DOHH2 (cell line): ENCODE data around the gene GAPDHS.

Experiments used
- H3F3A ChIP-seq: fragments of 200-600 bp; sonication (generic), shearing (Covaris generic); 2 replicates; pipeline ENCODE4 v1.6.0; 2016; ENCODE audit warnings: antibody characterized with exemption, mild to moderate bottlenecking; ENCODE audit not compliant: control insufficient read depth, insufficient read depth
- H3K27ac ChIP-seq: fragments of 200-600 bp; sonication (generic); 2 replicates; pipeline ENCODE4 v1.5.1; 2014; ENCODE audit warnings: low read depth, mild to moderate bottlenecking, low read length, moderate library complexity
- H3K27me3 ChIP-seq: fragments of 200-600 bp; sonication (generic); 2 replicates; pipeline ENCODE4 v1.6.1; 2014; ENCODE audit warnings: mild to moderate bottlenecking, low read length, mixed read lengths; ENCODE audit not compliant: control insufficient read depth
- H3K36me3 ChIP-seq: fragments of 200-600 bp; sonication (generic); 2 replicates; pipeline ENCODE4 v1.6.1; 2014; ENCODE audit warnings: mild to moderate bottlenecking, low read length, moderate library complexity, mixed read lengths; ENCODE audit not compliant: control insufficient read depth
- H3K4me1 ChIP-seq: fragments of 200-600 bp; sonication (generic); 2 replicates; pipeline ENCODE4 v1.6.1; 2014; ENCODE audit warnings: mild to moderate bottlenecking, low read length, mixed read lengths; ENCODE audit not compliant: control insufficient read depth
- H3K4me2 ChIP-seq: fragments of 200-600 bp; sonication (generic); 2 replicates; pipeline ENCODE4 v1.6.0; 2014; ENCODE audit warnings: mild to moderate bottlenecking, low read length, moderate library complexity
- H3K4me3 ChIP-seq: fragments of 200-600 bp; sonication (generic); 2 replicates; pipeline ENCODE4 v1.5.1; 2014; ENCODE audit warnings: mild to moderate bottlenecking, low read length, mixed read lengths
- H3K79me2 ChIP-seq: fragments of 200-600 bp; sonication (generic); 2 replicates; pipeline ENCODE4 v1.6.1; 2014; ENCODE audit warnings: mild to moderate bottlenecking, low read length, mixed read lengths; ENCODE audit not compliant: control insufficient read depth
- H3K9me2 ChIP-seq: fragments of 200-600 bp; sonication (generic); replicated peaks from 2 replicates; pipeline ENCODE4 v1.6.1; 2014; ENCODE audit warnings: mild to moderate bottlenecking, low read length, mixed read lengths; ENCODE audit not compliant: control insufficient read depth
- H3K9me3 ChIP-seq: fragments of 200-600 bp; sonication (generic); 2 replicates; pipeline ENCODE4 v1.6.1; 2014; ENCODE audit warnings: antibody characterized with exemption, low read length, mixed read lengths; ENCODE audit not compliant: control insufficient read depth, insufficient read depth
- H4K20me1 ChIP-seq: fragments of 200-600 bp; sonication (generic); 2 replicates; pipeline ENCODE4 v1.6.0; 2014; ENCODE audit warnings: low read depth, mild to moderate bottlenecking, antibody characterized with exemption, low read length, moderate library complexity; ENCODE audit not compliant: control insufficient read depth, insufficient read depth
- CTCF ChIP-seq: fragments of 200-600 bp; sonication (generic); IDR thresholded peaks from one replicate; pipeline ENCODE4 v1.5.1; 2014; ENCODE audit warnings: antibody characterized with exemption, mild to moderate bottlenecking, low read depth, low read length; ENCODE audit not compliant: poor library complexity, severe bottlenecking
- EZH2phosphoT487 ChIP-seq: fragments of 200-600 bp; sonication (generic); IDR thresholded peaks from 2 replicates; pipeline ENCODE4 v1.6.1; 2017; ENCODE audit warnings: borderline replicate concordance, mild to moderate bottlenecking, antibody characterized with exemption, low read length, moderate library complexity, mixed read lengths

The GAPDHS gene

GRCh38 chr19:35522745-35523327 is 10.4 kb upstream of the GAPDHS start:
- H3K79me2 ChIP-seq: no peaks in the 10 kb centered on the region
- TF ChIP-seq EZH2phosphoT487 (no peak), CTCF (no peak)
- H3K36me3 ChIP-seq: no peaks in the 10 kb centered on the region
- H3K9me3 ChIP-seq: no peaks in the 10 kb centered on the region
- peaks cover 4% of the 10 kb centered on the region; the same call in 1 of the 2 replicates for H3K27me3 ChIP-seq
- no peaks in the 10 kb centered on the region for H3F3A ChIP-seq
- H3K4me3 ChIP-seq: no peak overlapping the region
- H4K20me1 ChIP-seq: no peaks in the 10 kb centered on the region
- H3K9me2 ChIP-seq: no peaks in the 10 kb centered on the region
- H3K4me1 ChIP-seq: no peaks in the 10 kb centered on the region
- no peak overlapping the region for H3K27ac ChIP-seq
- no peak overlapping the region for H3K4me2 ChIP-seq

- Histone ChIP-seq H3K36me3 (no peaks in the 10 kb centered on the region), H3F3A (no peaks in the 10 kb centered on the region), H3K4me1 (no peaks in the 10 kb centered on the region), H3K9me3 (no peaks in the 10 kb centered on the region), H3K9me2 (no peaks in the 10 kb centered on the region), H4K20me1 (no peaks in the 10 kb centered on the region), H3K27ac (no peak overlapping the region), H3K27me3 (peaks cover 11% of the 10 kb centered on the region; the same call in 1 of the 2 replicates), H3K4me2 (no peak overlapping the region), H3K4me3 (no peak overlapping the region), H3K79me2 (no peaks in the 10 kb centered on the region)
- no peak for TF ChIP-seq EZH2phosphoT487
- TF ChIP-seq CTCF: no peak
These were observed 8.9 kb upstream of the GAPDHS start for GRCh38 chr19:35524181-35524837.

DNA sequence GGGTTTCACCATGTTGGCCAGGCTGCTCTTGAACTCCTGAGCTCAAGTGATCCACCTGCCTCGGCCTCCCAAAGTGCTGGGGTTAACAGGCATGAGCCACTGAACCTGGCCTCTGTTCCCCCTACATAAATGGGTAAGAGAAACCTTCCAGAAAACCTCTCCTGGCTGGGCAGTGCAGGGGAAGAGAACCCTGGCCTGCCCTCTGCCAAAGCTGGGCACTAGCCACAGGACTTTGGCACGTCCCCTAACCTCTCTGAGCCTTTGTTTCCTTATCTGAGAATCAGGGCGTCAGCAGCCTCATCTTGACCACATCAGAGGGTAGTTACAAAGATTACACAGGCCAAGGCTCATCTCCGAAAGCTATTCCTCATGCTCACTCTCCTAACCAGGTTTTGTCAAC is 7.4 kb upstream of the GAPDHS start:
- no peaks in the 10 kb centered on the region for H3F3A ChIP-seq
- H3K36me3 ChIP-seq: no peaks in the 10 kb centered on the region
- no peaks in the 10 kb centered on the region for H3K9me2 ChIP-seq
- H3K27me3 ChIP-seq: peaks cover 19% of the 10 kb centered on the region; the same call in 1 of the 2 replicates
- no peak overlapping the region for H3K27ac ChIP-seq
- H3K4me2 ChIP-seq: no peak overlapping the region
- H3K9me3 ChIP-seq: no peaks in the 10 kb centered on the region
- H3K79me2 ChIP-seq: no peaks in the 10 kb centered on the region
- TF ChIP-seq CTCF (no peak), EZH2phosphoT487 (no peak)
- H4K20me1 ChIP-seq: no peaks in the 10 kb centered on the region
- H3K4me3 ChIP-seq: no peak overlapping the region
- H3K4me1 ChIP-seq: no peaks in the 10 kb centered on the region
